ENCODE results near the gene TIGAR. TPM values are rescaled to one million over a fixed set of nuclear protein-coding genes. Genes with fewer than 3 reads are reported as not detected.

The TIGAR gene
- polyA plus RNA-seq, 2 of the 4 experiments (the other 2 are of a cell fraction): 24.5 to 50.9 TPM

DNA sequence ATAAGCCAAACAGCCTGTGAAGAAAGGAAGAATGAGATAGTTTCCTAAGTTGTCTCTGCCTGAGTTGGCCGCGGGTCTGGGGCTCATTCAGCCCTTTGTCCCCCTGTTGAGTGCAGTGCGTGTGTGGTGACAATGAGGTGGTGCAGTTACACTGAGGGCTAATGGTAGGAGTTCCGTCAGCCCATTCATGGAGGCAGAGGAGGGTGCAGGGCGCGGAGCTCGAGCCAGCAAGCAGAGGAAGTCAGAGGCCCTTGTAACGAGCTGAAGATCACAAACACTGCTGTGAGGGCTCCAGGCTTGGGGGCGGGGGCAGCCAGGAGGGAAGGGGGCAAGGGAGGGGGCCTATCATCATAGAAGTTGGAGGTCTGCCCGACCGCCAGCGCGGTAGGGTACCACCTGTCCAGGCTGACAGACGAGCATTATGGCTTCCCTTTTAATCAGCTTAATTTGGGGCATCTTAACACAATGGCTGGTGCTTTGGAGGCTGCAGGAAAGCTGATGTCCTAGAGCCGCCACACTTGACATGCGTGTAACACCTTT is 27.0 kb upstream of the TIGAR start:
- H3K4me3 ChIP-seq: no peak overlapping the region
- no peak overlapping the region for H3K27ac ChIP-seq
- no peak overlapping the region for H3K4me2 ChIP-seq
- 30% methylated on average over 15 of the region's 16 CpGs for WGBS (ENCODE audit: missing lambda C conversion rate)
- ChIA-PET POLR2A (no interaction called here), CTCF (interaction anchor here (1.0 to 7.8 kb wide), 5 partner anchors 14 to 994 kb away, joined by 3 to 62 read pairs (median 4); no protein-coding TSS in a partner anchor)
- no peak for DNase-seq (ENCODE audit: low read depth in 1 of 2, low spot score in 1 of 2)
- H3K9me3 ChIP-seq: no peaks in the 10 kb centered on the region
- TF ChIP-seq POLR2AphosphoS2 (conservative IDR thresholded peaks at IDR 0.05; ENCODE audit: low read length): no peak
- TF ChIP-seq NPAS2 (CRISPR knock-in tag; IDR thresholded peaks at IDR 0.05; ENCODE audit: borderline replicate concordance): no peak
- TF ChIP-seq POLR2A (IDR thresholded peaks at IDR 0.05; ENCODE audit: low read length): no peak
- TF ChIP-seq EHMT2 (IDR thresholded peaks at IDR 0.05; ENCODE audit: low read depth): no peak
- TF ChIP-seq, protein P1, sequence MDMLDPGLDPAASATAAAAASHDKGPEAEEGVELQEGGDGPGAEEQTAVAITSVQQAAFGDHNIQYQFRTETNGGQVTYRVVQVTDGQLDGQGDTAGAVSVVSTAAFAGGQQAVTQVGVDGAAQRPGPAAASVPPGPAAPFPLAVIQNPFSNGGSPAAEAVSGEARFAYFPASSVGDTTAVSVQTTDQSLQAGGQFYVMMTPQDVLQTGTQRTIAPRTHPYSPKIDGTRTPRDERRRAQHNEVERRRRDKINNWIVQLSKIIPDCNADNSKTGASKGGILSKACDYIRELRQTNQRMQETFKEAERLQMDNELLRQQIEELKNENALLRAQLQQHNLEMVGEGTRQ (IDR thresholded peaks at IDR 0.05): no peak
- TF ChIP-seq PBX3 (IDR thresholded peaks at IDR 0.05): no peak
- no peak for TF ChIP-seq MAZ (IDR thresholded peaks at IDR 0.05; ENCODE audit: borderline replicate concordance, low read depth, low read length)
- no peak for TF ChIP-seq RCOR1 (IDR thresholded peaks at IDR 0.05; ENCODE audit: low read depth, low read length)
- no peak for TF ChIP-seq FOSL2 (IDR thresholded peaks at IDR 0.05)
- no peak for TF ChIP-seq FOSL2 (CRISPR knock-in tag; IDR thresholded peaks at IDR 0.05)
- no peak for ATAC-seq
- FAIRE-seq: no peak
- H3K4me1 ChIP-seq: no peaks in the 10 kb centered on the region

DNA sequence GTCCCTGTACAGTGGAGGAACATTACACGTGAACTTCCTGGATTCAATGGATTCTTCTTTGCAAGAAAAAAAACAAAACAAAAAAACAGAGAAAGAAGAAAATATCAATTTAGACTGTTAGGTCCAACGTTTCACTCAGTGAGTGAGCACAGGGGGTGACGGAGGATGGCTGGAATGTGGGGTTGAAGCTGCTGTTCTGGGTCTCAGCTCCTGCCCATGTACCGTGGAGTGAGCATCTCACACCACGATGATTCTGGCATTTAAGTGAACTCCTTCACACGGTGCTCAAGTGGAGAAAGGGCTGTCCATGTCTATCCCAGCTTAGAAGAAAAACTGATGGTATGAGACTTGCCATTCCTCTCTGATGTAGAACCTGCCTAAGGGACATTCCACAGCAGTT is 24.3 kb upstream of the TIGAR start:
- H3K4me1 ChIP-seq: no peaks in the 10 kb centered on the region
- no peak overlapping the region for H3K4me2 ChIP-seq
- FAIRE-seq (no peak), DNase-seq (ENCODE audit: low read depth in 1 of 2, low spot score in 1 of 2) (no peak), ATAC-seq (no peak)
- WGBS (ENCODE audit: missing lambda C conversion rate): 23% methylated on average over 6 of the region's 6 CpGs
- ChIA-PET CTCF (interaction anchor here (0.8 to 3.9 kb wide), 5 partner anchors 10 to 998 kb away, joined by 3 to 17 read pairs (median 5); no protein-coding TSS in a partner anchor), POLR2A (no interaction called here)
- TF ChIP-seq ZNF302 (CRISPR knock-in tag; IDR thresholded peaks at IDR 0.05) (no peak), MAX (IDR thresholded peaks at IDR 0.05) (no peak), RCOR1 (IDR thresholded peaks at IDR 0.05; ENCODE audit: low read depth, low read length) (no peak), CHD4 (IDR thresholded peaks at IDR 0.05; ENCODE audit: borderline replicate concordance) (no peak)
- no peak overlapping the region for H3K4me3 ChIP-seq
- H3K27ac ChIP-seq: no peak overlapping the region
- H3K9me3 ChIP-seq: no peaks in the 10 kb centered on the region

DNA sequence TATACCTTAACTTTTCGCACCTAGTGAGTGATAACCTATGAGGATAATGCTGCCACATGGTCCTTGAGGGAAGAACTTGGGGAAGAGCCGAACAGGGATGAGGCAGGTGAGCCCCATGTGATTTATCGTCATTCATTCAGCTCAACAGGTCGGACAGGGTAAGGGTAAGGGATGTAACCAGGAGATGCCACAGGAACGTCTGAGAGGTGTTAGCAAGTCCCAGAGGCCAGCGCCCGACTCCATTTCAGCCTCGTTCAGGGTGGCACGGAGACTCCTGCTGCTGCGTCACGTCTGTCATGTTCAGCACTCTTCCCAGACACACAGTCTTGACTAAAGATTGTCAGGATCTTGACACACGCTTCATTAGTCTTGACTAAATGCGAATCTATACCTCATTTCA is 23.4 kb upstream of the TIGAR start:
- CTCF ChIA-PET: interaction anchor here (1.2 to 3.9 kb wide), 5 partner anchors 9 to 998 kb away, joined by 3 to 17 read pairs (median 5); no protein-coding TSS in a partner anchor
- POLR2A ChIA-PET: no interaction called here
- TF ChIP-seq, protein P2, sequence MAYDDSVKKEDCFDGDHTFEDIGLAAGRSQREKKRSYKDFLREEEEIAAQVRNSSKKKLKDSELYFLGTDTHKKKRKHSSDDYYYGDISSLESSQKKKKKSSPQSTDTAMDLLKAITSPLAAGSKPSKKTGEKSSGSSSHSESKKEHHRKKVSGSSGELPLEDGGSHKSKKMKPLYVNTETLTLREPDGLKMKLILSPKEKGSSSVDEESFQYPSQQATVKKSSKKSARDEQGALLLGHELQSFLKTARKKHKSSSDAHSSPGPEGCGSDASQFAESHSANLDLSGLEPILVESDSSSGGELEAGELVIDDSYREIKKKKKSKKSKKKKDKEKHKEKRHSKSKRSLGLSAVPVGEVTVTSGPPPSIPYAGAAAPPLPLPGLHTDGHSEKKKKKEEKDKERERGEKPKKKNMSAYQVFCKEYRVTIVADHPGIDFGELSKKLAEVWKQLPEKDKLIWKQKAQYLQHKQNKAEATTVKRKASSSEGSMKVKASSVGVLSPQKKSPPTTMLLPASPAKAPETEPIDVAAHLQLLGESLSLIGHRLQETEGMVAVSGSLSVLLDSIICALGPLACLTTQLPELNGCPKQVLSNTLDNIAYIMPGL (CRISPR knock-in tag; IDR thresholded peaks at IDR 0.05; ENCODE audit: borderline replicate concordance): no peak
- TF ChIP-seq RNF2 (IDR thresholded peaks at IDR 0.05; ENCODE audit: borderline replicate concordance, low read depth) (no peak), KDM1A (IDR thresholded peaks at IDR 0.05; ENCODE audit: low read depth) (no peak), GATA3 (IDR thresholded peaks at IDR 0.05; ENCODE audit: borderline replicate concordance) (no peak), MAFK (IDR thresholded peaks at IDR 0.05; ENCODE audit: partially characterized antibody) (no peak), RFX5 (IDR thresholded peaks at IDR 0.05) (no peak), RARB (CRISPR knock-in tag; IDR thresholded peaks at IDR 0.05) (no peak)

More for the DNA sequence above, 23.4 kb upstream of the TIGAR start:
- H3K27ac ChIP-seq: no peak overlapping the region
- no peak for DNase-seq (ENCODE audit: low read depth in 1 of 2, low spot score in 1 of 2)
- 41% methylated on average over 13 of the region's 13 CpGs for WGBS (ENCODE audit: missing lambda C conversion rate)
- no peaks in the 10 kb centered on the region for H3K4me1 ChIP-seq
- no peak overlapping the region for H3K4me2 ChIP-seq
- H3K4me3 ChIP-seq: no peak overlapping the region
- no peaks in the 10 kb centered on the region for H3K9me3 ChIP-seq
- ATAC-seq: no peak
- FAIRE-seq: no peak

Measured in A549 (cell line).